Skin of body (tissue), 2 donors: ENCODE measurements around the gene ATG16L1. TPM values are rescaled to one million over a fixed set of nuclear protein-coding genes. Genes with fewer than 3 reads are reported as not detected.
A peak's percentile ranks its signal among the peaks of the same experiment; 100 is the strongest.

ENCODE experiments used
- DNase-seq: peaks from one replicate; lab custom pipeline; 2025; lab: John Stamatoyannopoulos, UW
- total RNA-seq: library from RNA; depleted of rRNA; stranded (reverse); fragments of >200 nt; gene quantifications from one replicate; pipeline ENCODE4 v1.2.3, GENCODE V29; 2014

The ATG16L1 gene
- total RNA-seq, 1 donor from 2014 or later = 20.3 TPM

GRCh38 chr2:233226511-233227031 is 24.9 kb upstream of the ATG16L1 start:
- DNase-seq = no peak

GRCh38 chr2:233227346-233227978 is 24.0 kb upstream of the ATG16L1 start:
- peak; percentile 31 for DNase-seq

GRCh38 chr2:233228376-233228775 is 23.1 kb upstream of the ATG16L1 start:
- DNase-seq = peak; percentile 82

GRCh38 chr2:233233618-233234230 is 17.7 kb upstream of the ATG16L1 start:
- DNase-seq = no peak

GRCh38 chr2:233234264-233234663 is 17.2 kb upstream of the ATG16L1 start:
- no peak for DNase-seq

- no peak for DNase-seq
Observed at GRCh38 chr2:233234996-233235395, 16.5 kb upstream of the ATG16L1 start.

- DNase-seq = no peak
Observed at GRCh38 chr2:233235977-233236376, 15.5 kb upstream of the ATG16L1 start.

GRCh38 chr2:233236820-233237589 is 14.5 kb upstream of the ATG16L1 start:
- DNase-seq = no peak

GRCh38 chr2:233240897-233241296 is 10.6 kb upstream of the ATG16L1 start:
- no peak for DNase-seq

- no peak for DNase-seq
Observed at GRCh38 chr2:233241803-233242202, 9.7 kb upstream of the ATG16L1 start.

- no peak for DNase-seq
Observed at GRCh38 chr2:233242231-233242927, 9.1 kb upstream of the ATG16L1 start.

- DNase-seq = no peak
Observed at GRCh38 chr2:233243348-233243747, 8.1 kb upstream of the ATG16L1 start.

- no peak for DNase-seq
Observed at GRCh38 chr2:233244818-233245217, 6.7 kb upstream of the ATG16L1 start.

GRCh38 chr2:233245406-233245805 is 6.1 kb upstream of the ATG16L1 start:
- DNase-seq = no peak

GRCh38 chr2:233247116-233247515 is 4.4 kb upstream of the ATG16L1 start:
- no peak for DNase-seq

- DNase-seq = no peak
Observed at GRCh38 chr2:233247744-233248143, 3.7 kb upstream of the ATG16L1 start.

GRCh38 chr2:233248999-233249398 is 2.5 kb upstream of the ATG16L1 start:
- DNase-seq = no peak

GRCh38 chr2:233250568-233250967 is 905 bp upstream of the ATG16L1 start:
- no peak for DNase-seq

GRCh38 chr2:233250985-233251305 is 528 bp upstream of the ATG16L1 start:
- DNase-seq = no peak

GRCh38 chr2:233252227-233252626 is 754 bp downstream of the ATG16L1 start:
- DNase-seq = no peak

GRCh38 chr2:233255151-233255550 is 3.7 kb downstream of the ATG16L1 start:
- no peak for DNase-seq

- no peak for DNase-seq
Observed at GRCh38 chr2:233256048-233256447, 4.6 kb downstream of the ATG16L1 start.
